Ishikawa (cell line): Measurements from ENCODE around the gene MINK1.

Source experiments
- CEBPB ChIP-seq: IDR thresholded peaks from 2 replicates; pipeline ENCODE4 v1.6.1; 2012
- EP300 ChIP-seq: IDR thresholded peaks from 2 replicates; pipeline ENCODE4 v1.6.1; 2012; ENCODE audit warnings: borderline replicate concordance
- FOXM1 ChIP-seq: IDR thresholded peaks from 2 replicates; pipeline ENCODE4 v1.6.1; 2012; ENCODE audit warnings: low read depth, borderline replicate concordance
- NFIC ChIP-seq: IDR thresholded peaks from 2 replicates; pipeline ENCODE4 v1.6.1; 2012
- RAD21 ChIP-seq: IDR thresholded peaks from 2 replicates; pipeline ENCODE4 v1.6.1; 2012; ENCODE audit warnings: low read depth
- REST ChIP-seq: IDR thresholded peaks from 2 replicates; pipeline ENCODE4 v1.6.1; 2012; ENCODE audit warnings: low read depth, mild to moderate bottlenecking
- TAF1 ChIP-seq: IDR thresholded peaks from 2 replicates; pipeline ENCODE4 v1.6.1; 2012; ENCODE audit warnings: low read depth, mild to moderate bottlenecking
- TCF12 ChIP-seq: IDR thresholded peaks from 2 replicates; pipeline ENCODE4 v1.6.1; 2012; ENCODE audit warnings: low read depth
- TEAD4 ChIP-seq: IDR thresholded peaks from 2 replicates; pipeline ENCODE4 v1.6.1; 2012
- YY1 ChIP-seq: IDR thresholded peaks from 2 replicates; pipeline ENCODE4 v1.6.1; 2012; ENCODE audit warnings: low read depth

DNA sequence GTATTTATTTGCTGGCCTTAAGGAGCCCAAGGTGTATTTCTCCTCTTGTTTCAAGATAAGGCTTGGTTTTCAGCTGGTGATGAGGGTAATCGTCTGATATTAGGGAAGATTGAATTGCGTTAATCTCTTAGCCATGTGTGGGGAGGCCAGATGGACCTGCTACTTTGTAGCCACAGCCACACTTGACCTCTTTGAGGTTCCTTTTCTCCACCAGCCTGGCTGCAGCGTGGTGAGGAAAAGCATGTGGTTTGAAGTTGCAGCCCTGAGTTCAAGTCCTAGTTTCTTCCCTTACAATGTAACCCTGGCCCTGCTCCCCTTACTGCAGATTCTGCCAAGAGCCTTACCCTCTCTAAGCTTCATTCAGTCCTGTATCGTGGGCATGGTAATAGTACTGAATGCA, 3.1 kb downstream of the MINK1 start:
- TF ChIP-seq NFIC (no peak), REST (no peak), EP300 (no peak), TAF1 (no peak), FOXM1 (no peak), YY1 (no peak), CEBPB (no peak), TCF12 (no peak), TEAD4 (no peak), RAD21 (no peak)
